ENCODE data around the gene OPA3. TPM values are rescaled to one million over a fixed set of nuclear protein-coding genes. Genes with fewer than 3 reads are reported as not detected.

Gene OPA3
- total and polyA plus RNA-seq, 12 donors, result 10.2 to 27.9 (median 23.5) TPM

- TF ChIP-seq CTCF (IDR thresholded peaks at IDR 0.05), result no peak
- Histone ChIP-seq H3K27ac (no peak overlapping the region), H3K4me1 (peaks cover 0 to 10% (median 0%) of the 10 kb centered on the region in 9 donors), H3K36me3 (no peaks in the 10 kb centered on the region), H3K9me3 (no peaks in the 10 kb centered on the region), H3K4me3 (no peak overlapping the region), H3K27me3 (no peaks in the 10 kb centered on the region)
- DNase-seq, result no peak
- intact Hi-C loops (cut with DNase I), result no loop called here
- no peak for ATAC-seq
- WGBS, 2 donors, result 90% methylated on average over 10 of the region's 10 CpGs
Measured at GRCh38 chr19:45547211-45547770, 37.3 kb downstream of the OPA3 start.

- H3K27ac ChIP-seq, result no peak overlapping the region
- ATAC-seq (no peak), DNase-seq (no peak)
- no peak overlapping the region for H3K4me3 ChIP-seq
- H3K27me3 ChIP-seq, result no peaks in the 10 kb centered on the region
- WGBS, 2 donors, result 78 to 89% methylated on average over 7 of the region's 7 CpGs
- no peak for TF ChIP-seq CTCF (IDR thresholded peaks at IDR 0.05)
- intact Hi-C loops (cut with DNase I), result no loop called here
- no peaks in the 10 kb centered on the region for H3K36me3 ChIP-seq
- peaks cover 0 to 10% (median 0%) of the 10 kb centered on the region in 9 donors for H3K4me1 ChIP-seq
- H3K9me3 ChIP-seq, result peaks cover 0 to 12% (median 0%) of the 10 kb centered on the region in 11 donors
Measured at GRCh38 chr19:45542234-45542668, 42.4 kb downstream of the OPA3 start.

GRCh38 chr19:45539459-45539858 is 45.1 kb downstream of the OPA3 start:
- WGBS, 2 donors, result 89 to 91% methylated on average over 9 of the region's 9 CpGs
- Histone ChIP-seq H3K9me3 (peaks cover 0 to 12% (median 0%) of the 10 kb centered on the region in 11 donors), H3K27me3 (no peaks in the 10 kb centered on the region), H3K4me3 (no peak overlapping the region), H3K4me1 (peaks cover 0 to 10% (median 0%) of the 10 kb centered on the region in 9 donors), H3K27ac (no peak overlapping the region), H3K36me3 (no peaks in the 10 kb centered on the region)
- DNase-seq (no peak), ATAC-seq (no peak)
- TF ChIP-seq CTCF (IDR thresholded peaks at IDR 0.05), result no peak
- intact Hi-C loops (cut with DNase I), result no loop called here

- peaks cover 0 to 9% (median 0%) of the 10 kb centered on the region in 11 donors for H3K9me3 ChIP-seq
- WGBS, 2 donors, result 100% methylated on average over 1 of the region's 1 CpG
- H3K36me3 ChIP-seq, result peaks cover 0 to 18% (median 2%) of the 10 kb centered on the region in 9 donors
- DNase-seq, result no peak
- no peak for TF ChIP-seq CTCF (IDR thresholded peaks at IDR 0.05)
- ATAC-seq, result no peak
- intact Hi-C loops (cut with DNase I), result no loop called here
- no peak overlapping the region for H3K4me3 ChIP-seq
- H3K27ac ChIP-seq, result no peak overlapping the region
- peaks cover 6 to 27% (median 17%) of the 10 kb centered on the region in 9 donors for H3K4me1 ChIP-seq
- peaks cover 0 to 7% (median 0%) of the 10 kb centered on the region in 7 donors for H3K27me3 ChIP-seq
Measured at GRCh38 chr19:45531349-45531748, 53.3 kb downstream of the OPA3 start.

All from heart right ventricle (tissue), 16 donors.